Pons (tissue), 1 donor: Measurements from ENCODE around the gene KLHL40.

Experiments used
- DNase-seq: peaks from one replicate; pipeline ENCODE4 v3.0.0-alpha.2; 2016; ENCODE audit warnings: low spot score

The KLHL40 gene

DNA sequence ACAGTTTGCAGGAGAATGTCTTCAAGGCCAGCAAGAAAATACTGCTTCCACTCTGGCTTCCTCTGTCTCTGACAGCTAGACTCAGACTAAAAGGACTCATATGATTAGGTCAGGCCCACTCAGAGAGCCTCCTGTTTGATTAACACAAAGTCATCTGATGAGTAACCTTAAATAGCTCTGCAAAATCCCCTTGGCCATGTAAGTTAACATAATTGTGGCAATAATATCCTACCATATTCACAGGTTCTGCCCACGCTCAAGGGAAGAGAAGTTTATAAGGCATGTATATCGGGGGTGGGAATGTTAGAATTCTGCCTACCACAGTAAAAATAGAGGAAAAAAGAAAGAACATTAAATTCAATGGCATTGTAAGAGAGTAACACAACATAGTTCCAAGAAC lies 37.9 kb downstream of the KLHL40 start:
- DNase-seq, result no peak

DNA sequence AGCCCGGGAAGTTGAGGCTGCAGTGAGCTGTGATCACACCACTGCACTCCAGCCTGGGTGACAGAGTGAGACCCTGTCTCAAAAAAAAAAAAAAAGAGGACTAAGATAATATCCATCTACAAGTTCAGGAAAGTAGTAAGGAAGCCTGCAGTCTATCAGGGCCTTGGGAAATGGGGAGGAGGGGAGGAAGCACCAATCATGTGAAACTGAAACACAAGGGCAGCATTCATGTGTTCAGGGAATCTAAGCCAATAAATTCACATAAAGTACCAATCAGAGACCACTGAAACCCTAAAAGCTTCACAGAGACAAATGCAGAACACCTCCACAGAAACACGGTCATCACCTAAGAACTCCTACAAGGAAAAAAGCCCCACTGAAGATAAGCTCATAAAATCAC lies 40.1 kb downstream of the KLHL40 start:
- peak; percentile 94 for DNase-seq

DNA sequence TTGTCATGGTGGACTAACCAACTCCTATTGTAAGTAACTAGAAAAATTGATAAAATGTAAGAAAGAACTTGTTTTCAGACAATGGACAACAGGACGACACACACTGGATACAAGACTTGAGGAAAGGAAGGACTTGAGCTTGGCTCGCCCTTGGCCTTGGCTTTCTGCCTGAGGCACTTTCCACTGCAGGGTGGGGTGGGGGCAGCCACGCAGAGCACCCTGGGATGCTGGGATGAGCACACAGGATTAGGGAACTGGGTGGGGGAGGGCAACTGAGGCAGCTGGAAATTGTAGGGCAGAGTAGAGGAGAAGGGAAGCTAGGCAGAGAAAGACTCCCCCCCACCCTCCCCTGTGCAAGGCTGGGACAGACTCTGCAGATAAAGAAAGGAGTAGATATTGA lies 42.7 kb downstream of the KLHL40 start:
- DNase-seq, result peak; percentile 68

DNA sequence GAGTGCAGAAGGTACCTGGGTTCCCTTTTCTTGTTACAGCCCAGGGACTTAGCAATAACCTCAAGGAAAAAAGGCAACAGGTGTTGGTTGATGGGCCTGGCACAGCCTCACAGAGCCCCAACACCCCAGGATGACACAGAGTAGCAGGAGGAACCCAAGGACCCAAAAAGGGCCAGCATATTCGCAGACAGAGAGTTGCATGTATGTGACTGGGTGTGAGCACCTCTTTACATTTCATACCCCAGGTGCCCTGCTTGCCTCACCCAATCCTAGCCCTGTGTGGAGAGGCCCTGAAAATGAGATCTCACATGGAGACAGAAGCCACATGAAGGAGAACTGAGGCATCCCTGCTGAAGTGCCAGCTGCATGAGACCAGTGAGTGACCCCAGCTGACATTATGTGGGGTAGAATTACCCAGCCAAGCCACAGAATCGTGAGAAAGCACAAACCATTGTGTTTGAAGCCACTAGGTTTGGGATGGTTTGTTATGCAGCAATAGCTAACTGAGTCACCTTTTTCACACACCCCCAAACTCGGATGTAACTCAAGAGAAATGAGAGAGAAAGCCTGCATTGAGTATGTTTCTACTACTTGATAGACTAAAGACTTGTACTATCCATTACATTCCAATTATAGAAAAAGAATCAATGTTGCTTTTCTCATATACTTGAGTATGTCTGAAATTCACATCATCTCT lies 43.5 kb downstream of the KLHL40 start:
- no peak for DNase-seq

DNA sequence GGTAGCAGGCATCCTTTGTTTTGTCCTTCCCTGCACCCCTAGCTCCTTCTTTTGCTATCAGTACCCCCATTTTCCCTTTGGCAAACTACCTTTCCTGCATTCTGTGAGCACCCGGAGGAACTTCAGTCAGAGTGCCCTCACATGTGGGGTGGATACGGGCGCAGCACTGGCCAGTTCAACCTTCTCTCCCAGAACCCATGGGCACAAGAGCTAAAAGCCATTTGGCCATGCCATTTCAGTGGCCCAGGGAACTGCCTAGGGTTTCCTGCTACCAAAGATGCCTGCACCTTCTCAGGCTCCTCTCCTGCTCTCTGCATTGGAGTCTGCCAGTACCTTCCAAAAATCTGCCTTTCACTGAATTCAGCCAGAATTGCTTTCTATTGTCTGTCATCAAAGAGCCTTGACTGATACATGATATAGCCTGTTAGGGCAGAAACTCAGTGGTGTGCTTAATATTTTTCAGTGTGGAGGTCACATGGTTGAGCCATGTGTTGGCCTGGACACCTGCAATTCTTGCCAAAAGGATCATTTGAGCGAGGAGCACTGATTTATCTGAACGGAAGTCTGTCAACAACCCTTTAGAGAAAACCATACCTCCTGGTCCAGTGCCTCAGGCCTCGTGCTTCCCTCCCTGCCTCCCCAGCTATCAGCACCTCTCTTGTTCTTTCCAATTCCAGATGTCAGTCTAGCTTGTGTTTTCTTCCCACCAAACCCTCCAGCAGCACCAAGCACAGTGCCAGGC lies 44.2 kb downstream of the KLHL40 start:
- no peak for DNase-seq

DNA sequence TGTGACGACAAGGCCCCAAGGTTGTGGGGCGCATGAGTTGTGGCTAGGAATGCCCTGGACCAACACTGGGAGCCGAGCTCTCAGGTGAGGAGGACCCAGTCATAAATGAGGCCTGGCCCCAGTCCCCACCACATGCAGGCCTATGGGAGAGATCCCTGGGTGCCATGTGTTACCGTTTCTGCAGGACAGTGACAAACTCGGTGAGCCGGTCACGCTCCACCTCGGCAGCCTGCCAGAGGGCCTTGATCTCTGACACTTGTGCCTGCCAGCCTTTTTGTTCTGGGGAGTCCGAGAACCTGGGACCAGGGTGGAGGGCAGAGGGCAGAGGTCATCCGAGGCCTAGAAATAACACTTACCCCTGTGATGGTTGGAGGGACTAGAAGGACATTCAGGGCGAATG lies 45.0 kb downstream of the KLHL40 start:
- no peak for DNase-seq

DNA sequence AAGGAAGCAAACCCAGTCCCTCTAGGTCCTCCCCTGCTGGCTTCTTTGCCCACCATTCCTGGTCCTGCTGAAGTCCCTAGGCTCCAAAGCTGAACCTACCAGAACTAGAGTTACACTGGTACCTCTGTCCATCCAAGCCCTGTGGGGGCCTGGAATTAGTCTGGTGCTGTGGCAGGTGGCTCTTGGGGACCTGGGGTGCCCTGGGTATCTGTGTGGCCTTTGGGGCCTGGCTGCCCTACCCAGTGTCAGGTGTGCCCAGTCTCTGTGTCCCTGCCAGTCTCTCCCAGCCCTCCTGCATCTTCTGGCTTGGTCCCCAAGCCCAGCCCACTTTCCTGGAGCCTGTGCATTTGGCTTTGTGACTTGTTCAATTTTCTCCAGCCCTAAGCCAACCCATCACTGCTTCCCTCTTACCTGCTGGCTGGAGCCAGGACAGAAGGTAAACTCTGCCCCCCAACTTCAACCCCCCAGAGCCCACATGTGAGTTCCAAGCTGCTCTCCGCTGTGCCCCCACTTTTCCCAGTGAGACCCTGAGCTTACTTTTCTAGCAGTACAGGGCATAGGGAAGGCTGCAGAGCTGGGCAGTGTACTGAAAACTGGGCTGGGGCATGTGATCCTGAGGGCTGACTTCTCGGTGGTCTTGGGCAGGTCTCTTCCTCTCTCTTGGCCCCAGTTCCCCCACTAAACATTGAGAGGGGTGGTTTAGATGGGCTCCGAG lies 45.5 kb downstream of the KLHL40 start:
- no peak for DNase-seq

DNA sequence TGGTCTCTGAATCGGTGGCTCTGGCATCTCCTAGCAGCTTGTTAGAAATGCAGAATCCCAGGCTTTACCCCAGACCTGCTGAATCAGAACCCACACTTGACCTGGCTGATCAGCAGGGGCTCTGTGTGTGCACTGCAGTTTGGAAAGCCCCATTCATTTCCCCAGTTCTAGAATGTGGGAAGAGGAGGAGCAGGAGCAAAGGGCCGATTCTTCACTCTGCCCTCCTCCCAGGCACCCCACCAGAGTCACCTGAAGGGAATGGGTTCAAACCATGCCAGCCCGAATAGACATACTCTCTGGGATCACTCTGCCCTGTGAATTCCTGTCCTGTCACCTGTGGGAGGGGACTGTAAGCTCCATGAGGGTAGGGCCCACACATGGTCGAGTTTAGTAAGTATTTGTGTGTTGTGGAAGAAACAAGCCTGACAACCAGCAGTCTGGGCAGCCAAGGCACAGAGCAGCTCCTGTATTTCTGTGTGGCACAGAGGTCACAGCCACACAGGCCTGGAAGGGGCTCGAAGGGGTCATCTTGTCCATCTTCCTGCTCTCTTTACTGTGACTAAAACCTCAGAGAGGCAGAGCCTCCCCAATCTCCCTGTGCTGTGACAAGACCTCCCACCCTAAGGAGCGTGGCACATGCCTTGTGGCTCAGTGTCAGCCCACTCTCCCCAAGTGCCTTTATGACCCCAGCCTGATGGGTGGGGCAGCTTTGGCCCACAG lies 46.3 kb downstream of the KLHL40 start:
- DNase-seq, result no peak

DNA sequence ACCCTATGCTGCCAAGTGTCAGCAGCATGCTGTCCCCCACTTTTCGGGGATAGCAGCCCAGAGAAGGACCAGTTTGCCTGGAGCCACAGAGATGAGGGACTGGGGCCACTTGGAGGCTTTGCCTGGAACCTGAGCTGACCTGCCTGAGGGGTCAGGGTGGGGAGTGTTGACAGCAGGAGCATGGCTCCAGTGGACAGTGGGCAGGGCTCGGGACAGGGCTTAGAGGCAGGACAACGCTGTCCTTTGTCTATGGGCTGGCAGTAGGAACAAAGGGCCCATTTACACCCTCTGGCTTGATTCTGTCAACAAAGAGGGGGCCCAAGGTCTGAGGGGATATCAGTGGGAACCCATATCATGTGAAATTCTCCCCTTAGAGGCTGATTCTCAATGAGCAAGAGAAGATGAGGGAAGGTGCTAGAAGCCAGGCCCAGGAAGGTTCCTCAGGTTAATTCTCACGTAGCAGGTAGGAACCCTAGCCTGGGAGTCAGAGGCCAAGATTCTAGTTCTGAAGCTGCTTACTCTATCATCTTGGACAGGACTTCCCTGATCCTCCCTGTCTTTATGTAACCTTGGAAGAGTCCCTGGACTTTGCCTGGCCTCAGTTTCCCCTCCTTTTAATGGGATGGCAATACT lies 47.0 kb downstream of the KLHL40 start:
- DNase-seq, result peak; percentile 99

DNA sequence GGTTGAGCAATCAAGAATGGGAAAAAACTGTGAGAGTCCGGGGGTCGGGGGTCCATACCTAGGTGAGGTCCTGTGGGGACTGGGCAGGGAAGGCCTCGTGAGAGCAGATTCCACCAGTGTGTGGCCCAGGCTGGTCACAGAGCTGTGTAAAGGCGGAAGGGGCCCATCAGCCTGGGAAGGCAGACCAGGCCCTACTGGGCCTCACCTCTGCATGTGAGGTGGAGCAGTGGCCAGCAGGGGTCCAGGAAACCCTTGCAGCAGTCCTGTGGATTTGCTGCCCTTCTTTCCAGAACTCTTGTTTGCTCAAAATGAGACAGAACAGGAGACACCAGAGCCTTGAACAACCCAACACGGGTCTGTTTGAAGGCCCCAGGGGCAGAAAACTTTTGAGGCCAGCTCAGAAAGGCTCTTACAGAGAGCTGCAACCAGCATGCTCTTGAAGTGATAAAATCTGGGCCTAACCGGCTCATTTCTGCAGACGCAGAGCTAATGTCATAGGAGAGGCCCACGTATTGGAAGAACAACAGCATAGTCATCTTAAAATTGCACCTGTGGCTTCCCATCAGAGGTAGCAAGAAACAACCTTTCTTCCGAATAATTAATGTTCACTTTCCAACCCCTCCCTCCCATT lies 47.6 kb downstream of the KLHL40 start:
- no peak for DNase-seq

DNA sequence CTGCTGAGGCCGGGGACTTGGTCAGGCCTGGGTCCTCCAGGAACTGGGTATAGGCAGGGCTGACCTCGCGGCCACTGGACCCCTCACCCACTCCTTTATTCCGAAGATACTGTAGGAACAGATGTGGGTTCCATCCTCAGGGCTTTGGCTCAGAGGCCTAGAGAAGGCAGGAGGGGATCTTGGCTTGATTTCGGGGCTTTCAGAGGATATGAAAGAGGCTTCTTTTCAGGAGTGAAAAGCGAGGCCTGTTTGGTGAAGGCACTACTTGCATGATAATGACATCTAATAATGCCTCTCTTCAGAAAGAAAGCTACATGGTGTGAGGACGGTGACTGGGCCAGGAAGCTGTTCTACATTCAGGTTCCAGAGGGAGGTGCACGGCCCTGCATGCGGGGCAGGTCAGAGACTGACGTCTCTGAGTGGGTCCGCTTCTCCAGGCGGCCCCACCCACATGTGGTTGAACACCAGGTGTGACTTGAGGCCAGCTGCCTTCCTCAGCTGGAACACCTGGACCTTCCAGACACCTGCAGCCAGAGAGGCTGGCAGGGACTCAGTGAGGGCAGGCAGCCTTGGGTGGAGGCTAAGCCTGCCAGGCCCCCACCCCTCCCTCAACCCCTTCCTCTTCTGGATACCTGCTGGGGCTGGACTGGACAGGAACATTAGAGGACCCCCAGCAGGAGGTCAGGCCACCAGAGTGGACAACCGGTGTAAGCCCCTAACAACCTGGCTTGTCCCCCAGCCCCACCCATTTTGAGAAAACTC lies 48.3 kb downstream of the KLHL40 start:
- DNase-seq, result peak; percentile 99

DNA sequence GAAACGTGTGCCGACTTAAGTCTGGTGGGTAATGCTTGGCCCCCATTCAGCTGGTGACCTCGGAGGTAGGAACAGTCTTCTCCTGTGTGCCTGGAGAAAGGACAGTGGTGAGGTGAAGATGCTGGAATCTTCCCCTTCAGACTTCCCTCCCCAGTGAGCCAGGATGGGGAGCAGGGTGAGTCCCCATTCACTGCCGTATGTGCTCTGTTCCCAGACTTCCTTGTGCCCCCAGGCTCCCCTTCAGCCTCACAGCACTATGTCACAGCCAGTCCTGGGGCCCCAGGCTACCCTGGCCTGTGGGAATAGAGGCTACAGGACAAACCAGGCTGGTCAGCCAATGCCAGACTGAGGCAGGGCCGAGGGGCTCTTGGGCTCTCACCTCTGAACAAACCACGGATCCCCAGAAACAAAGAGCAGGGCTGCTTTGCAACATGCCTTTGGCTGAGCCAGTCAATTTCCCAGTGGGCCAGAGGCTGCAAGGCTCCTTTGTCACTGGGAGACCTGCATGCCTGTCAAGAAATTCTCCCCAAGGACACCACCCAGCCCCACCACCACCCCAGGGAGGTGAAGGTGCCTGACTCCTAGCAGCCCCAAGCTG lies 49.0 kb downstream of the KLHL40 start:
- no peak for DNase-seq

DNA sequence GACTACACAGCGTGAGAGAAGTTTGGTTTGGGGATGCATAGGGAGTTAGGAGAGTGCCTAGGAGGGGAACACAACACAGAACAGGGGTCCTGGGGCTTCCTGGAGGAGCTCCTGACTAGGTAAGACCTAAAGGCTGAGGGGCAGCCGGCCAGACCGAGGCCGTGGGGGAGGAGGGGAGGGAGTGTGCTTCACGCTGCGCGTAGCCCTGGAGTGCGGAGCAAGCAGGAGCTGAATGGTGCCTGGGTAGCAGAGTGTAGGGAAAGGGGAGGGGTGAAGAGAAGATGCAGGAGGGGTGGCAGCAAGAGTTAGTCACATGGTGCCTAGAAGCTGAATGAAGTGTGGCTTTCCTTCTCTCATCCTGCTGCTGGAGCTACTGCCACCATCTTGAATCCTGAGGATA lies 49.7 kb downstream of the KLHL40 start:
- DNase-seq, result no peak

DNA sequence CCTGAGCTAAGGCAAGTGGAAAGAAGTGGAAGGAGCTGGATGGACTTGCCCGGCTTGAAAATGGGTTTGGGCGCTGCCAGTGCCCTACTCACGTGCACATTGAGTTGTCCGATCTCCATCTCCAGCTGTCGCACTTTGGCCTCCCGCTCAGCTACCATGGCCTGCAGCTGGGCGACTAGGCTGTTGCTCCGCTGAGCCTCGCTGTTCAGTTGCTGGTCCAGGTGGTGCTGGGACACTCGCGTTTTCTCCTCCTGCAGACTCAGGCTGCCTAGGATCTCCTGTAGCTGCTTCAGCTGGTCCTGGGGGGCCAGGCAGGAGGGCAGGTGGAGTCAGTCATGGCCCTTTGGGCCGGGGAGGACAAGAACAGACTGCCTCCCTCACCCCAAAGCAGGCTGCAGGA lies 50.3 kb downstream of the KLHL40 start:
- DNase-seq, result no peak

DNA sequence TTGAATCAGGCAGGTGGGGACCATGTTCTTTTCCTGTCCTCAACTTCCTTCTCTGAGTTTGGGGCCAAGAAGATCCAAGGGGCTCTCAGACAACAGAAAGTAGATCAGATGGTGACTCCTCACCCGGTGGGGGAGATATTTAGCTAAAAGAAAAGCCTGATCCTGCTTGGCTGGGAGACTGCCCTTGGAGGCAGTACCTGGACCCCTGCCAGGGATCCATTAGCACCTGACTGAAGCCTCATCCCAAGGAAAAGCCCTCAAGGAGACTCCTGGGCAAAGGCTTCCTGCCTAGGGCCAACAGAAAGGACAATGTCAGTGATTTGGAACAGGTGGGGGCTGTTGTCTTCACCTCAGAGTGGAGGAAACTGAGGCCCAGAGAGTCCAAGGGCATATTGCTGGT lies 50.7 kb downstream of the KLHL40 start:
- no peak for DNase-seq

DNA sequence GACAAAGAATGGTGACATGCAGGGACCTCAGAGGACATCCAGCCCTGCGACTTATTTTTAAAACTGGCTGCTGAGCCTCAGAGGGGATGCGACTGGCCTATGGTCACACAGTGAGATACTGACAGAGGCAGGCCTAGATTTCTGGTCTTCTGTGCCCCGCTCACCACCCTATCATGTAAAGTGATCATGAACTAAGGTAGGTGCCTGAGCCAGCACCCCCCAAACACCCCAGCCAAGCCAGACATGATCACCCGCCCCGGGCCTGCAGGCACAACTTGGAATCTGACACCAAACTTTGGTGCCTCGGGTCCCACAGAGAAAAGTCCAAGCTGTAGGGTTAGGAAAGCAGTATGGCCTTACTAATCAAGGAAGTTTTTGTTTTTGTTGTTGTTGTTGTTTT lies 51.2 kb downstream of the KLHL40 start:
- no peak for DNase-seq

DNA sequence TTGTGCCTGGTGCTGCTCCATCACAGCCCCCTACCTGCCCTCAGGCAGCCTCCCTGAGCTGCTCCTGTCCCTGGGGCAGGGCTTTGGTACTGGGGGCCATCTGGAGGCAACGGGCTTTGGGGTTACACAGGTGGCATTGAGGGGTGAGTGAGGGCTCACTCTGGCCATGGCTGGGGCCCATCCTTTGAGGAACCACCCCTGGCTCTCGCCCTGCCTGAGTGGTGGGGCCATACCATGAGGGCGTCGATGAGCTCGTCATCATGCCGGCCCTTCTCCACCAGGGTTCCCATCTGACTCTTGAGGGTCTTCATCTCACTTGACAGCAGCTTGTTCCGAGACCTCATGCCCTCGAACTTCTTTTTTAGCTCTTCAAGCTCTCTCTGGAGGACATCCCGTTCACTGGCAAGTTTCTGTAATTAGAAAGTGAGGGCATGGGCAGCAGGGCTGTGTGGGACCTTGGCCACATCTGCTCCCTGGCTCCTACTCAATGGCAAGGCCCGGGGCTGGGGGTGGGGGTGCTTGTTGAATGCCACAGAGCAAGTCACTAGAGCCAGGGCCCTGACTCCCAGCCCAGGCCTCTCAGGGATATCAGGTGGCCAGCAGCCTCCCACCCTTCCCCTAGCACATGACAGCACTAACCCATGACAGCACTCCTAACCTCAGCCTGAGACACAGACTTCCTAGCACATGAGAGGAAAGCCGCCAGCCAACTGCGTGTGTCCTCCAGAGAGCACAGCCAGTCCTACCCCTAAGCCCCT lies 54.2 kb downstream of the KLHL40 start:
- DNase-seq, result peak; percentile 82

DNA sequence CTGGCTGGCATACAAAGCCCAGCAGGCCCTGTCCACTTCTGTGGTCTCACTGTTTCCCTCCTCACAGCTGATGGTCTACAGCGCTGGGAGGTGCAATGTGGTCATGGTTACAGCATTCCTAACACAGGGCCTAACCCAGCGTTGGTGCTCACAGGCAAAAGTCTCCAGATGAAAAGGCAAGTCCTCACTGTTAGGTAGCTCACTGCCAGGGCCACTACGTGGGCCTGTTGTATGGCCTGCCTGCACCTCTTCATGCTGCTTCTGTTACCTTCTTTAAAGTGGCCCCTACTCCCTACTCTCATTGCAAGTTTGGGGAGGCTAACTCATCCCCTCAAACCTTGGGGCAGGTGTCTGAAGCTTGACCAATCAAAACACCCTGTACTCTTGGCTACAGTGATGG lies 56.5 kb downstream of the KLHL40 start:
- DNase-seq, result no peak
